Measurements from ENCODE around the gene PRPF19. TPM values are rescaled to one million over a fixed set of nuclear protein-coding genes. Genes with fewer than 3 reads are reported as not detected.
"Not testable (repeated sequence)": the region's sequence is repeated elsewhere in the genome, so short reads cannot be mapped to it uniquely, and the experiment has no call there.

The PRPF19 gene
- polyA plus RNA-seq, 4 donors: 113 to 153 (median 130) TPM

- no peak for DNase-seq (ENCODE audit: low read depth in 4 of 4, low spot score in 2 of 4)
These were observed 3.9 kb upstream of the PRPF19 start for GRCh38 chr11:60910281-60910687.

GRCh38 chr11:60909680-60910280 is 3.4 kb upstream of the PRPF19 start:
- DNase-seq (ENCODE audit: low read depth in 4 of 4, low spot score in 2 of 4): not testable (repeated sequence)

GRCh38 chr11:60908803-60909202 is 2.4 kb upstream of the PRPF19 start:
- no peak for DNase-seq (ENCODE audit: low read depth in 4 of 4, low spot score in 2 of 4)

GRCh38 chr11:60905551-60906113 is 753 bp downstream of the PRPF19 start:
- DNase-seq (ENCODE audit: low read depth in 4 of 4, low spot score in 2 of 4): no peak

GRCh38 chr11:60905047-60905446 is 1.3 kb downstream of the PRPF19 start:
- no peak for DNase-seq (ENCODE audit: low read depth in 4 of 4, low spot score in 2 of 4)

GRCh38 chr11:60902625-60903024 is 3.8 kb downstream of the PRPF19 start:
- DNase-seq (ENCODE audit: low read depth in 4 of 4, low spot score in 2 of 4): no peak

GRCh38 chr11:60900673-60901404 is 5.5 kb downstream of the PRPF19 start:
- no peak for DNase-seq (ENCODE audit: low read depth in 4 of 4, low spot score in 2 of 4)

- DNase-seq (ENCODE audit: low read depth in 4 of 4, low spot score in 2 of 4): no peak
These were observed 6.4 kb downstream of the PRPF19 start for GRCh38 chr11:60899977-60900376.

GRCh38 chr11:60899046-60899936 is 7.1 kb downstream of the PRPF19 start:
- DNase-seq (ENCODE audit: low read depth in 4 of 4, low spot score in 2 of 4): peak in 1 of 4 donors; percentile 45

GRCh38 chr11:60897496-60897895 is 8.9 kb downstream of the PRPF19 start:
- no peak for DNase-seq (ENCODE audit: low read depth in 4 of 4, low spot score in 2 of 4)

- no peak for DNase-seq (ENCODE audit: low read depth in 4 of 4, low spot score in 2 of 4)
These were observed 10.7 kb downstream of the PRPF19 start for GRCh38 chr11:60895687-60896086.

GRCh38 chr11:60891103-60891741 is 15.2 kb downstream of the PRPF19 start:
- DNase-seq (ENCODE audit: low read depth in 4 of 4, low spot score in 2 of 4): no peak

- no peak for DNase-seq (ENCODE audit: low read depth in 4 of 4, low spot score in 2 of 4)
These were observed 15.7 kb downstream of the PRPF19 start for GRCh38 chr11:60890696-60891095.

GRCh38 chr11:60889869-60890311 is 16.5 kb downstream of the PRPF19 start:
- DNase-seq (ENCODE audit: low read depth in 4 of 4, low spot score in 2 of 4): no peak

GRCh38 chr11:60887556-60887955 is 18.8 kb downstream of the PRPF19 start:
- DNase-seq (ENCODE audit: low read depth in 4 of 4, low spot score in 2 of 4): no peak

- no peak for DNase-seq (ENCODE audit: low read depth in 4 of 4, low spot score in 2 of 4)
These were observed 25.6 kb downstream of the PRPF19 start for GRCh38 chr11:60880643-60881282.

GRCh38 chr11:60879971-60880588 is 26.3 kb downstream of the PRPF19 start:
- DNase-seq (ENCODE audit: low read depth in 4 of 4, low spot score in 2 of 4): no peak

- DNase-seq (ENCODE audit: low read depth in 4 of 4, low spot score in 2 of 4): no peak
These were observed 27.3 kb downstream of the PRPF19 start for GRCh38 chr11:60879104-60879503.

GRCh38 chr11:60878245-60879101 is 27.9 kb downstream of the PRPF19 start:
- DNase-seq (ENCODE audit: low read depth in 4 of 4, low spot score in 2 of 4): no peak
